HCT116 (cell line): ENCODE results near the gene RAB30. TPM values are rescaled to one million over a fixed set of nuclear protein-coding genes. Genes with fewer than 3 reads are reported as not detected.
"Not testable (repeated sequence)": the region's sequence is repeated elsewhere in the genome, so short reads cannot be mapped to it uniquely, and the experiment has no call there.

Experiments
- ATAC-seq: fragments of 200-7000 bp; cut with Tn5 transposase; 2 replicates; pipeline ENCODE4 v1.9.1; 2020; ENCODE audit warnings: mild to moderate bottlenecking, moderate library complexity
- BruUV-seq: library from RNA; stranded (reverse); fragments of 400-500 nt; replicated peaks from 2 replicates; lab custom pipeline; 2021; lab: Mats Ljungman, UMichigan
- CTCF ChIA-PET: fragments of 300-600 bp; sonication (Branson Sonifier 250); formaldehyde crosslinking; loops from one replicate; lab custom pipeline; 2021; ENCODE audit warnings: antibody characterized with exemption; lab: Charles Lee
- POLR2A ChIA-PET: fragments of 300-600, 350-600 bp; sonication (Branson Sonifier 250); formaldehyde crosslinking; loops from one replicate; lab custom pipeline; 2021; ENCODE audit warnings: antibody characterized with exemption; lab: Charles Lee
- RAD21 ChIA-PET, 2 experiments: fragments of 300-600 bp; sonication (Branson Sonifier 250); formaldehyde crosslinking; loops; one replicate each; lab custom pipeline; 2023; ENCODE audit warnings: low total read pairs in 2 of 2; ENCODE audit not compliant: uncharacterized antibody in 2 of 2, unreplicated experiment in 2 of 2, low non-redundant PET in 1 of 2; lab: Charles Lee
- DNase-seq: peaks from one replicate; pipeline ENCODE4 v3.0.0-alpha.2; 2010; ENCODE audit warnings: low read depth, low spot score
- H2AFZ ChIP-seq: fragments of 200-600 bp; shearing (Covaris generic), sonication (generic); 2 replicates; pipeline ENCODE4 v1.6.1; 2017; ENCODE audit warnings: low read depth, mixed run types, mixed read lengths, antibody characterized with exemption, low read length; ENCODE audit not compliant: poor library complexity, severe bottlenecking
- H3K27ac ChIP-seq: 2 replicates; pipeline ENCODE4 v1.5.1; 2012; ENCODE audit warnings: low read depth, low read length
- H3K27me3 ChIP-seq: fragments of 200-600 bp; sonication (generic); 2 replicates; pipeline ENCODE4 v1.6.1; 2016; ENCODE audit warnings: mixed run types, low read length, mixed read lengths; ENCODE audit not compliant: insufficient read depth
- H3K36me3 ChIP-seq, 2 experiments: fragments of 200-500 bp in 1 of 2; fragments of 200-600 bp in 1 of 2; sonication (Bioruptor generic) in 1 of 2; sonication (generic) in 1 of 2; 2 replicates each; pipeline versions ENCODE4 v1.5.1 to v1.6.1; 2014 to 2016; ENCODE audit warnings: low read length in 2 of 2, inconsistent platforms in 1 of 2, mixed read lengths in 1 of 2, mixed run types in 1 of 2; ENCODE audit not compliant: insufficient read depth in 2 of 2, control insufficient read depth in 1 of 2
- H3K4me1 ChIP-seq, 2 experiments: fragments of 200-600 bp in 1 of 2; sonication (generic) in 1 of 2; 2 replicates each; pipeline versions ENCODE4 v1.5.1 to v1.6.1; 2012 to 2017; ENCODE audit warnings: low read length in 2 of 2, inconsistent platforms in 1 of 2, mild to moderate bottlenecking in 1 of 2, mixed read lengths in 1 of 2, mixed run types in 1 of 2, moderate library complexity in 1 of 2; ENCODE audit not compliant: insufficient read depth in 2 of 2, control insufficient read depth in 1 of 2
- H3K4me2 ChIP-seq: fragments of 200-600 bp; sonication (generic); 2 replicates; pipeline ENCODE4 v1.6.1; 2017; ENCODE audit warnings: mixed run types, low read length, mixed read lengths
- H3K4me3 ChIP-seq, 2 experiments: fragments of 200-600 bp in 1 of 2; sonication (generic) in 1 of 2; replicated peaks in 1 of 2; 2 replicates each; pipeline ENCODE4 v1.5.1; 2011 to 2016; ENCODE audit warnings: low read length in 2 of 2, control low read depth in 1 of 2, low read depth in 1 of 2, mild to moderate bottlenecking in 1 of 2, mixed read lengths in 1 of 2, mixed run types in 1 of 2
- H3K79me2 ChIP-seq: fragments of 200-600 bp; sonication (generic); 2 replicates; pipeline ENCODE4 v1.6.1; 2017; ENCODE audit warnings: mild to moderate bottlenecking, mixed run types, low read length, moderate library complexity, mixed read lengths; ENCODE audit not compliant: insufficient read depth
- H3K9ac ChIP-seq: fragments of 200-600 bp; sonication (generic); 2 replicates; pipeline ENCODE4 v1.6.1; 2016; ENCODE audit warnings: low read length, mixed read lengths
- H3K9me2 ChIP-seq: fragments of 200-600 bp; sonication (generic), shearing (Covaris generic); 2 replicates; pipeline ENCODE4 v1.6.1; 2017; ENCODE audit warnings: mixed run types, mild to moderate bottlenecking, moderate library complexity; ENCODE audit not compliant: insufficient read depth
- H3K9me3 ChIP-seq, 2 experiments: fragments of 200-500 bp in 1 of 2; fragments of 200-600 bp in 1 of 2; sonication (Bioruptor generic) in 1 of 2; sonication (generic) in 1 of 2; 2 replicates each; pipeline ENCODE4 v1.6.1; 2014 to 2017; ENCODE audit warnings: low read length in 2 of 2, mixed read lengths in 2 of 2, inconsistent platforms in 1 of 2, low read depth in 1 of 2, mild to moderate bottlenecking in 1 of 2, mixed run types in 1 of 2, moderate library complexity in 1 of 2; ENCODE audit not compliant: control insufficient read depth in 1 of 2, insufficient read depth in 1 of 2
- H4K20me1 ChIP-seq: fragments of 200-600 bp; sonication (generic), shearing (Covaris generic); 2 replicates; pipeline ENCODE4 v1.6.1; 2017; ENCODE audit warnings: mixed run types, mild to moderate bottlenecking, moderate library complexity; ENCODE audit not compliant: insufficient read depth
- CBX3 ChIP-seq: IDR thresholded peaks from 2 replicates; pipeline ENCODE4 v1.6.1; 2012; ENCODE audit warnings: low read depth
- REST ChIP-seq: IDR thresholded peaks from 2 replicates; pipeline ENCODE4 v1.6.1; 2012; ENCODE audit warnings: low read depth
- SP1 ChIP-seq: IDR thresholded peaks from 2 replicates; pipeline ENCODE4 v1.6.1; 2012; ENCODE audit warnings: low read depth
- TCF7L2 ChIP-seq: IDR thresholded peaks from 2 replicates; pipeline ENCODE4 v1.7.0; 2011; ENCODE audit warnings: borderline replicate concordance, inconsistent platforms; ENCODE audit not compliant: insufficient read depth, insufficient read length; ENCODE audit errors: extremely low read depth
- ZNF274 ChIP-seq: fragments of 200-500 bp; sonication (Bioruptor generic); IDR thresholded peaks from 2 replicates; pipeline ENCODE4 v1.6.1; 2014; ENCODE audit warnings: mild to moderate bottlenecking, low read depth, low read length, inconsistent platforms
- intact Hi-C: fragments of 100-400 bp; cut with micrococcal nuclease; formaldehyde crosslinking; loops from 2 replicates; pipeline ENCODE4 v1.10.0; 2022
- total RNA-seq: library from RNA; stranded (reverse); gene quantifications from one replicate; pipeline ENCODE4 v1.2.1, GENCODE V29; 2021; ENCODE audit not compliant: unreplicated experiment
- TF ChIP-seq, protein P1 (sequence below): IDR thresholded peaks from 2 replicates; pipeline ENCODE4 v1.6.1; 2012

Gene RAB30
- total RNA-seq, 1 experiment from 2014 or later, result 5.7 TPM

- TF ChIP-seq REST, result no peak
- TF ChIP-seq SP1, result no peak
Observed at GRCh38 chr11:82969811-82970210, 101.9 kb downstream of the RAB30 start (continued).

GRCh38 chr11:82967381-82967780, 104.3 kb downstream of the RAB30 start:
- Histone ChIP-seq H3K9me2 (no peaks in the 10 kb centered on the region; the same call in 1 of the 2 replicates), H3K27me3 (no peaks in the 10 kb centered on the region), H3K4me1 (no peaks in the 10 kb centered on the region), H3K79me2 (no peaks in the 10 kb centered on the region), H3K9me3 (no peaks in the 10 kb centered on the region), H3K27ac (no peak overlapping the region), H3K4me3 (no peak overlapping the region), H4K20me1 (no peaks in the 10 kb centered on the region), H2AFZ (no peak overlapping the region), H3K36me3 (no peaks in the 10 kb centered on the region), H3K4me2 (no peak overlapping the region), H3K9ac (no peak overlapping the region)
- no TSS peak for BruUV-seq
- ChIA-PET CTCF (no interaction called here), POLR2A (no interaction called here), RAD21 (no interaction called here)
- intact Hi-C loops, result no loop called here
- TF ChIP-seq TCF7L2 (no peak), ZNF274 (no peak), CBX3 (no peak)
- TF ChIP-seq, protein P1, sequence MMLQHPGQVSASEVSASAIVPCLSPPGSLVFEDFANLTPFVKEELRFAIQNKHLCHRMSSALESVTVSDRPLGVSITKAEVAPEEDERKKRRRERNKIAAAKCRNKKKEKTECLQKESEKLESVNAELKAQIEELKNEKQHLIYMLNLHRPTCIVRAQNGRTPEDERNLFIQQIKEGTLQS, result no peak
- DNase-seq (no peak), ATAC-seq (no peak)

- POLR2A ChIA-PET, result not testable (repeated sequence)
Observed at GRCh38 chr11:82962021-82962420, 109.7 kb downstream of the RAB30 start.

More at GRCh38 chr11:82962021-82962420, 109.7 kb downstream of the RAB30 start:
- H2AFZ ChIP-seq, DNase-seq, H3K9me3 ChIP-seq, H4K20me1 ChIP-seq, H3K9me2 ChIP-seq, H3K4me2 ChIP-seq, BruUV-seq, H3K27me3 ChIP-seq, ATAC-seq, H3K79me2 ChIP-seq, H3K4me3 ChIP-seq, intact Hi-C loops, H3K9ac ChIP-seq, H3K4me1 ChIP-seq, RAD21 ChIA-PET, H3K36me3 ChIP-seq, CTCF ChIA-PET, H3K27ac ChIP-seq: not testable (repeated sequence)
